PC-9 (cell line): Measurements from ENCODE around the gene HEPH.

Experiments
- CTCF ChIP-seq: fragments of 200-600 bp; sonication (generic); conservative IDR thresholded peaks from 2 replicates; pipeline ENCODE4 v1.6.1; 2017; ENCODE audit warnings: mixed run types, antibody characterized with exemption, mild to moderate bottlenecking, moderate library complexity
- EZH2 ChIP-seq: fragments of 200-600 bp; sonication (generic); IDR thresholded peaks from 2 replicates; pipeline ENCODE4 v1.8.0; 2017; ENCODE audit warnings: antibody characterized with exemption, low read depth

GRCh38 chrX:66149519-66149918, 14.5 kb upstream of the HEPH start:
- no peak for TF ChIP-seq CTCF
- no peak for TF ChIP-seq EZH2
